ENCODE data around the gene QPRT. TPM values are rescaled to one million over a fixed set of nuclear protein-coding genes. Genes with fewer than 3 reads are reported as not detected.
A peak's percentile ranks its signal among the peaks of the same experiment; 100 is the strongest.
"Not testable (repeated sequence)": the region's sequence is repeated elsewhere in the genome, so short reads cannot be mapped to it uniquely, and the experiment has no call there.

Gene QPRT
- total and polyA plus RNA-seq, 2 donors (not counting 3 experiments of a cell fraction or from before 2014, with no cell fraction given) = 0.40 to 0.44 TPM

GRCh38 chr16:29721167-29721879 lies 42.3 kb downstream of the QPRT start:
- H3K4me1 ChIP-seq (ENCODE audit: control insufficient read depth, extremely low read depth, insufficient read depth, low read length); H3K27me3 ChIP-seq (ENCODE audit: control insufficient read depth in 2 of 2, insufficient read depth in 2 of 2, low read length in 2 of 2); H3K4me2 ChIP-seq (ENCODE audit: insufficient read depth, low read length); dilution Hi-C loops (cut with MboI; ENCODE audit: extremely low pct_ligation_motif_present, low sequenced_read_pairs); H3K4me3 ChIP-seq (replicated peaks in 1 of 3; ENCODE audit: insufficient read depth in 1 of 3, low read depth in 1 of 3, low read length in 3 of 3); H3K9ac ChIP-seq (replicated peaks; ENCODE audit: extremely low read depth, insufficient read depth, low read length); H4K20me1 ChIP-seq (replicated peaks; ENCODE audit: control insufficient read depth, extremely low read depth, insufficient read depth, low read length); H3K27ac ChIP-seq (ENCODE audit: insufficient read depth, low read depth, low read length); H3K79me2 ChIP-seq (ENCODE audit: control insufficient read depth, insufficient read depth, low read length); H3K9me3 ChIP-seq (replicated peaks; ENCODE audit: control insufficient read depth, insufficient read depth, low read length); H3K36me3 ChIP-seq (ENCODE audit: control insufficient read depth in 2 of 2, extremely low read depth in 1 of 2, insufficient read depth in 2 of 2, low read length in 2 of 2); H2AFZ ChIP-seq (ENCODE audit: low read depth, low read length); H3K9me1 ChIP-seq (replicated peaks; ENCODE audit: control insufficient read depth, extremely low read depth, insufficient read depth, low read length); BruUV-seq (replicated peaks): not testable (repeated sequence)
- CTCF ChIA-PET = interaction anchor here (0.6 to 5.4 kb wide), 7 partner anchors 8 to 30 kb away, joined by 3 to 76 read pairs (median 4); no protein-coding TSS in a partner anchor
- FAIRE-seq (peak; percentile 81), DNase-seq (ENCODE audit: low read depth, low spot score) (peak; percentile 50)
- POLR2A ChIA-PET = interaction anchor here (0.7 kb wide), 1 partner anchor 107 kb away, joined by 4 read pairs; no protein-coding TSS in a partner anchor
- intact Hi-C loops (cut with micrococcal nuclease) = loop anchor here (1.0 to 2.0 kb wide), 2 partner anchors 21 to 29 kb away; no protein-coding TSS in a partner anchor
- TF ChIP-seq, protein P1, sequence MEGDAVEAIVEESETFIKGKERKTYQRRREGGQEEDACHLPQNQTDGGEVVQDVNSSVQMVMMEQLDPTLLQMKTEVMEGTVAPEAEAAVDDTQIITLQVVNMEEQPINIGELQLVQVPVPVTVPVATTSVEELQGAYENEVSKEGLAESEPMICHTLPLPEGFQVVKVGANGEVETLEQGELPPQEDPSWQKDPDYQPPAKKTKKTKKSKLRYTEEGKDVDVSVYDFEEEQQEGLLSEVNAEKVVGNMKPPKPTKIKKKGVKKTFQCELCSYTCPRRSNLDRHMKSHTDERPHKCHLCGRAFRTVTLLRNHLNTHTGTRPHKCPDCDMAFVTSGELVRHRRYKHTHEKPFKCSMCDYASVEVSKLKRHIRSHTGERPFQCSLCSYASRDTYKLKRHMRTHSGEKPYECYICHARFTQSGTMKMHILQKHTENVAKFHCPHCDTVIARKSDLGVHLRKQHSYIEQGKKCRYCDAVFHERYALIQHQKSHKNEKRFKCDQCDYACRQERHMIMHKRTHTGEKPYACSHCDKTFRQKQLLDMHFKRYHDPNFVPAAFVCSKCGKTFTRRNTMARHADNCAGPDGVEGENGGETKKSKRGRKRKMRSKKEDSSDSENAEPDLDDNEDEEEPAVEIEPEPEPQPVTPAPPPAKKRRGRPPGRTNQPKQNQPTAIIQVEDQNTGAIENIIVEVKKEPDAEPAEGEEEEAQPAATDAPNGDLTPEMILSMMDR (IDR thresholded peaks at IDR 0.05; ENCODE audit: extremely low read depth in 1 of 2, insufficient read depth in 1 of 2, low read depth in 1 of 2, low read length in 2 of 2) = peak; percentile 22 to 61

DNA sequence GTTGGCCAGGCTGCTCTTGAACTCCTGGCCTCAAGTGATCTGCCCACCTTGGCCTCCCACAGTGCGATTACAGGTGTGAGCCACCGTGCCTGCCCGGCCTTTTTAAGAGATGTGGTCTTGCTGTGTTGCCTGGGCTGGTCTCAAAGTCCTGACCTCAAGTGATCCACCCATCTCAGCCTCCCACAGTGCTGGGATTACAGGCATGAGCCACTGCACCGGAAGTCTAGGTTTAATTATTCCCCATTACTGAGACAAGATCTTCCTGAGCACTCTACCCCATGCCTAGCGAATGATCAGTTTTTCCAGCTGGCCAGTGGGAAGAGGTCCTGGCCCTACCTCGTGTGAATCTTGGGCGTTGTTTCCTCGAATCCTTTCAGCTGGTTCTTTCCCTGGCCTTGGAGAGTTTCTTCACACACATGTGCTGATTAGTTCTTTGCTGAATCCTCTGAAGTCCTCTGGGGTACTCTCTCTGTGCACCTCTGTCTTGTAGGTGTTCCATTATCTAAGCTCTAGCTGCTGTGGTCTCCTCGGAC lies 47.9 kb downstream of the QPRT start:
- ChIA-PET CTCF (interaction anchor here (0.7 to 6.7 kb wide), 3 partner anchors 9 to 522 kb away, joined by 3 to 89 read pairs (median 4); no protein-coding TSS in a partner anchor), POLR2A (no interaction called here)
- TF ChIP-seq, protein P2, sequence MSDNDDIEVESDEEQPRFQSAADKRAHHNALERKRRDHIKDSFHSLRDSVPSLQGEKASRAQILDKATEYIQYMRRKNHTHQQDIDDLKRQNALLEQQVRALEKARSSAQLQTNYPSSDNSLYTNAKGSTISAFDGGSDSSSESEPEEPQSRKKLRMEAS (IDR thresholded peaks at IDR 0.05; ENCODE audit: insufficient read depth, insufficient read length) = no peak
- dilution Hi-C loops (cut with MboI; ENCODE audit: extremely low pct_ligation_motif_present, low sequenced_read_pairs) = no loop called here
- no peaks in the 10 kb centered on the region for H3K9me1 ChIP-seq (replicated peaks; ENCODE audit: control insufficient read depth, extremely low read depth, insufficient read depth, low read length)
- no peaks in the 10 kb centered on the region for H3K79me2 ChIP-seq (ENCODE audit: control insufficient read depth, insufficient read depth, low read length)
- no peak overlapping the region for H3K27ac ChIP-seq (ENCODE audit: insufficient read depth, low read depth, low read length)
- H4K20me1 ChIP-seq (replicated peaks; ENCODE audit: control insufficient read depth, extremely low read depth, insufficient read depth, low read length) = no peaks in the 10 kb centered on the region
- H2AFZ ChIP-seq (ENCODE audit: low read depth, low read length) = no peak overlapping the region
- H3K4me3 ChIP-seq (replicated peaks in 1 of 3; ENCODE audit: insufficient read depth in 1 of 3, low read depth in 1 of 3, low read length in 3 of 3) = no peak overlapping the region
- intact Hi-C loops (cut with micrococcal nuclease) = no loop called here
- H3K36me3 ChIP-seq (ENCODE audit: control insufficient read depth in 2 of 2, extremely low read depth in 1 of 2, insufficient read depth in 2 of 2, low read length in 2 of 2) = no peaks in the 10 kb centered on the region
- H3K4me2 ChIP-seq (ENCODE audit: insufficient read depth, low read length) = no peak overlapping the region
- DNase-seq (ENCODE audit: low read depth, low spot score) (no peak), FAIRE-seq (no peak)
- no TSS peak for BruUV-seq (replicated peaks)
- peaks cover 2 to 6% of the 10 kb centered on the region in 2 experiments for H3K27me3 ChIP-seq (ENCODE audit: control insufficient read depth in 2 of 2, insufficient read depth in 2 of 2, low read length in 2 of 2)
- no peaks in the 10 kb centered on the region for H3K9me3 ChIP-seq (replicated peaks; ENCODE audit: control insufficient read depth, insufficient read depth, low read length)
- H3K9ac ChIP-seq (replicated peaks; ENCODE audit: extremely low read depth, insufficient read depth, low read length) = no peak overlapping the region
- no peaks in the 10 kb centered on the region for H3K4me1 ChIP-seq (ENCODE audit: control insufficient read depth, extremely low read depth, insufficient read depth, low read length)

Measured in endothelial cell of umbilical vein (primary cell).